Hippocampal formation (tissue), 2 donors: Measurements from ENCODE around the gene PLIN1.

ENCODE experiments used
- DNase-seq, 2 donors: peaks; one replicate each; lab custom pipeline; 2025; lab: John Stamatoyannopoulos, UW

Gene PLIN1

DNA sequence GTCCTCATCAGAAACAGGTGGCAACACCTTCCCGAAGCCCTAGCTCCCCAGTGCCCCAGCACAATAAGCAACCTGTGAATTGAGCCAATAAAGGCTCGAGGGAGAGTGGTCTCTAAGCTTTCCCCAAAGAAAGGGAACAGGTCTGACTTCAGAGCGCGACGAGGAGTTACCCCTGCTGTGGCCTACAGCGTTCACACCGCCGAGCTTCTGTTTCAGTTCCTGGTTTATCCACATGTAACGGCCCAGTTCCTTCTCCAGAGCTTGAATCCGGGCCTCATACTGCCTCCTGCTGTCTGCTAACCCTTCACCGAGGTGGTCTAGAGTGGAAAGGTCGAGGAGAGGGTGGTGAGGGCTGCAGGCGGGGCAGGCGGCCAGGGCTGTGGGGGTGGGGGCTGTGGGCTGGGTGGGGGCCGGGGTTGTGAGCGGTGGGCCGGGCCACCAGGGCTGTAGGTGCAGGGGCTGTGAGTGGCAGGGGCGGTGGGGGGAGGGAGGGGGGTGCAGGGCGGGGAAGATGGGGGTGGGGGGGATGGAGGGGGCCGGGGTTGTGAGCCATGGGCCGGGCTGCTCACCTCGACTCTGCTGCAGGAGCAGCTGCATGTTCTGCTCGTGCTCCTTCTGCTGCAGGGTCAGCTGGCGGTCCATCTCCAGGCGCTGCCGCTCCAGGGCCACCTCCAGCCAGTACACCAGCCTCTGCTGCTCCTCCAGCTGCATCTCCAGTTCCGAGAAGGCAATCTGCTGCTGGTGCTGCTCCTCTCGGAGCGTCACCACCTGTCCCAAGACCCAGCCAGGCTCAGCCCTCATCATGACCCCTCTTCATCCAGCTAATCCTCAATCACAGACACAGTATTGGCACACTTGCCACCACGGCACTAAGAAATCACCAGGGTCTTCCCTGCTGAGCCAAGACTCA lies 50.1 kb downstream of the PLIN1 start:
- no peak for DNase-seq

- no peak for DNase-seq
These were observed 50.9 kb downstream of the PLIN1 start for GRCh38 chr15:89628301-89628700.

GRCh38 chr15:89627256-89627970 lies 51.8 kb downstream of the PLIN1 start:
- no peak for DNase-seq

DNA sequence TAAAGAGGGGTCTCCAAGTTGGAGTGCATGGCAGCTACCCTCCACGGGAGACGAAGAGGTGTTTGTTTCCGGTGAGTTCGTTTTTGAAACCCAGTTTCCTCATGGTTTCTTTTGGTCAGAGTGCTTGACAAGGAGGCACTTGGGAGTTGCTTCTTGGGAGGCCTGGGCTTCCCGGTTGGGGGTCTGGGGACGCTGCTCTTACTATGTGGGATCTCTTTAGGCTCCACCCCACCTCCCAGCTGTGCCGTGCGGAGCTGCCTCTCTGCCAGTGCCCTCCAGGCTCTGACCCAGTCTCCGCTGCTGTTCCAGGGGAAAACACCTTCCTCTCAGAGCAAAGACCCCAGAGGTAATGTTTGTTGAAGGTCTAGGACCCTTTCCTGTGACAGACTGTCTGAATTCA lies 53.5 kb downstream of the PLIN1 start:
- no peak for DNase-seq

DNA sequence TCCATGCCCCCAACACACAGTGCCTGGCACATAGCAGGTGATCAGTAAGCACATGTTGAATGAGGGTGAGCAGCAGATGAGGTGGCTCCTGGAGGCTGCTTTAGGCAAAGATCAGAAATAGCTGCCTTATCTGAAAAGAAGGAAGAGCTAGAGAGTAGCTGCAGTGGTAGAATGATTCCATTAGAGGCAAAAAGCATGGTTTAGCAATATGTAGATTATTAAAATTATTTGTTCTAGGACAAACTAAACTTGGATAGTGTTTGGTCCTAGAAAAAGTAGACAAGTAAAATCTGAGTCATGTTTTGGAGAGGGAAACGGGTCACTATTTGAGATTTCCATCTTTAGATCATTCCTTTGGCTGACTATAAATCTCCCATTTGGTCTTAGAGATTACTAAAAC lies 56.0 kb downstream of the PLIN1 start:
- no peak for DNase-seq

DNA sequence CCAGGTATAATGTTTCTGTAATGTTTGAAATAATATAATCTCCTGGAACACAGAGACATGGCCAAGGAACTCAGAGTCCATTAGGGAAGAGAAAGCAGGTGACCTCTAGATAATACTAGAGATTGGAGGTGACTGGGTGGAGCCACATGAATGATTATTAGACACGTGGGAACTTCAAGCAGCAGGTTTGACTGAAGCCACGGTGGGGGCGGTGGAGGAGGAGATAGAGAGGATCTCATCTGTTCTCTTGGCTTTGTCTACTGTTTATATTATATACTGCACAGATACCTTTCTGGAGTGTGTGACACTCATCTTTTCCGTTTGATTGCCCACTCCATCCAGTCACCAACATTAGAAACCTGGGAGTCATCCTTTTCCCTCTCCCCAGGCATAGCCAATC lies 57.6 kb downstream of the PLIN1 start:
- no peak for DNase-seq

DNA sequence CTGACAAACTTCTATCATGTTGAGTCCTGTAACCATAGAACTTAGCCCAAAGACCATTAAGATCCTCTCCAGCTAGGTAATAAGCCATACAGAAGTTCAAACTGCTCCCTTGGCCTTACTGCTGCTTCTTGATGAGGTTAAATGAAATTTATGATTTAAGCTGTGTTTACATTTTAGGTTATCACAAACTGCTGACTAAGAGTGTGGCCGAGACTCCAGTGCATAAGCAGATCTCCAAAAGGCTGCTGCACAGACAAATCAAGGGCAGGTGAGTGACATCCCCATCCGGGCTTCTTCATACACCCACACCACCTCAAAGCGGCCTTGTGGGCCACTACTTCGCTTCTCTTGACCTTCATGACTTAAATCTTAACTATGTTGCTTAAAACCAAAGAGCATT lies 62.9 kb downstream of the PLIN1 start:
- DNase-seq: no peak

GRCh38 chr15:89615135-89615534 lies 64.0 kb downstream of the PLIN1 start:
- no peak for DNase-seq
